HG02588 (cell line): Measurements from ENCODE around the gene RNF214.

ENCODE experiments used
- ATAC-seq: cut with Tn5 transposase; IDR thresholded peaks from one replicate; pipeline ENCODE4 v1.9.1; 2021; ENCODE audit warnings: mild to moderate bottlenecking, moderate library complexity; ENCODE audit not compliant: unreplicated experiment

RNF214 gene

DNA sequence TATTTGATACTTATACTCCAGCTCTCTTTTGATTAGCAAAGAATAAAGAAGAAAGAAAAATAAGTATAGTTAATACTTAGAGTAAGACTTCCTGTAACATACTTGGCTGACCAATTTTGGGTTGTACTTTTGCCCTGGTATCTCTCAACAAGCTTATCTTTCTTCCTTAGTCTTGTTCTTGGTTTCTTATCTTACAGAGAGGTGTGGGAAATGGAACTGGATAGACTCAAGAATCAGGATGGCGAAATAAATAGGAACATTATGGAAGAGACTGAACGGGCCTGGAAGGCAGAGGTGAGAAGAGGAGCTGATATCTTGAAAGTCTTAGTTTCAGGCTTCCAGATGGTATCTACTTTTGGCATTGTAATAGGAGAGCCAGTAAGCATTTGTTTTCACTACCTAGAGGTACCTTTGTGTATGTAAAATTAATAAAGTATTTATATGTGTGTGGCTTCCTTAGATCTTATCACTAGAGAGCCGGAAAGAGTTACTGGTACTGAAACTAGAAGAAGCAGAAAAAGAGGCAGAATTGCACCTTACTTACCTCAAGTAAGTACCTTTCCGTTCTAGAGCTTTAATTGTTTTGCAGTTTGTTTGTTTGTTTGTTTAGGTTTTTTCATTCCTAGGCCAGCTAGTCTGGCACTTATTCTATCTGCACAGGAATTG is 47.4 kb downstream of the RNF214 start:
- no peak for ATAC-seq

DNA sequence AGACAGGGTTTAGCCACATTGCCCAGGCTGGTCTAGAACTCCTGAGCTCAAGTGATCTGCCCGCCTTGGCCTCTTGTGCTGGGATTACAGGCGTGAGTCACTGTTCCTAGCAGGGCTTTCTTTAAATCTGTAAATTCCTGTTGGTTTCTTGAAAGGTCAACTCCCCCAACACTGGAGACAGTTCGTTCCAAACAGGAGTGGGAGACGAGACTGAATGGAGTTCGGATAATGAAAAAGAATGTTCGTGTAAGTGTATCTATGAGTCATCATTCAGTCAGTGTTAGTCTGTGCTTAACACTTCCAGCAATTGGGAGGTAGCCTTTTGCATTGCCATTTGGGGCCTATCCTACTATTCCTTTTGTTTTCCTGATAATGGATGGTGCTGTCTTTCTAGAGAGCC is 48.7 kb downstream of the RNF214 start:
- ATAC-seq: no peak

DNA sequence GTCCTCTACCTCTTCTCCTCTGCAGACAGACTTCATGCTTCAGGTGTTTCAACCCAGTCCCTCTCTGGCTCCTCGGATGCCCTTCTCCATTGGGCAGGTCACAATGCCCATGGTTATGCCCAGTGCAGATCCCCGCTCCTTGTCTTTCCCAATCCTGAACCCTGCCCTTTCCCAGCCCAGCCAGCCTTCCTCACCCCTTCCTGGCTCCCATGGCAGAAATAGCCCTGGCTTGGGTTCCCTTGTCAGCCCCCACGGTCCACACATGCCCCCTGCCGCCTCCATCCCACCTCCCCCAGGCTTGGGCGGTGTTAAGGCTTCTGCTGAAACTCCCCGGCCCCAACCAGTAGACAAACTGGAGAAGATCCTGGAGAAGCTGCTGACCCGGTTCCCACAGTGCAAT is 49.4 kb downstream of the RNF214 start:
- no peak for ATAC-seq

DNA sequence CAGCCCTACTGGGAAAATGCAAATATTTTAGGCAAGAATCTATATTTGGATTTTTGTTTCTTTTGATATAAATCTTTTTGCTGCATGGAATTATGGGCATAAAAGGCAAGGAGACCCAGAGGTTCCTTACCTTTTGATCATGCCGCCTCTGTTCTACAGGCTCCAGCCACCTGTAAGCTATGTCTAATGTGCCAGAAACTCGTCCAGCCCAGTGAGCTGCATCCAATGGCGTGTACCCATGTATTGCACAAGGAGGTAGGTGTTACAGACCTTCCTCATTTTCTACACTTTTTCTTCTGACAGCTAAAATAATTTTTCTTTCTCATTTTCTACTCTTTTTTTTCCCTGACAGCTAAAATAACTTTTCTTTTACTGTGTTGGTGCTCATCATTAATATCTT is 50.5 kb downstream of the RNF214 start:
- ATAC-seq: no peak

DNA sequence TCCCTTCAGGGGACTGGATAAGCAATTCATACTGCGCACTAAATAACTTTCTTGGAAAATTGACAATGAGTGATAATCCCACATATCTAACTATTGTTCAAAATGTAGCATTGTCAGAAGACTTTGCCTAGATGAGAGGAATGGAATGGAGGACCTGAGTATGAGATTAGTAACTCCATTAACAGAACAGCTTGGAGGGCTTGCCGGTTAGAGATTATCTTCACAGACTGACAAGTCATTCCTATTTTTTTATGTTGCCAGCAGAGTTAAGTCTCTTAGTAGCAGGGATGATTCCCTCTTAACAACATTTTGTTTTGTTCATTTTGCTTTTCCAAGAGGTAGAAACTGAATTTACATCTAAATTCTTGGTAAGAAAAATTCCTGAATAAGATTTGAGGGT is 51.6 kb downstream of the RNF214 start:
- no peak for ATAC-seq

DNA sequence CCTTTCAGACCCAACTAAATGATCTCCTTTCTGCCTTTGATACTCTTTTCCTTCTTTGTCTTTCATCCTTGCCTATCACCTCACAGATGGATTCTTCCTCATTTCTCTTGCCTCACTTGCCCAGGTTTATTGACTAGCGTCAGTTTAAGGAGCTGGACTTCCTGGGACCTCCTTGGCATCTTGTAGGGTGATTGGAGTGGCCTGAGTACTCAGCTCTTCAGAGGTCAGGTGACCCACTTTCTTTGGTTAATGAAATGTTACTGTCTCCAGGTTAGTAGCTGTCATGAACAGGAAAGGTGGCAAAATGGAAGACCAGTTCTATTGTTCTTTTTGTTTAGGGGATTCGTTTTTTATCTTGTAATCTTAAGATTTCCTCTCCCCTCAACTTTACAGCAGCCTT is 54.1 kb downstream of the RNF214 start:
- ATAC-seq: no peak

DNA sequence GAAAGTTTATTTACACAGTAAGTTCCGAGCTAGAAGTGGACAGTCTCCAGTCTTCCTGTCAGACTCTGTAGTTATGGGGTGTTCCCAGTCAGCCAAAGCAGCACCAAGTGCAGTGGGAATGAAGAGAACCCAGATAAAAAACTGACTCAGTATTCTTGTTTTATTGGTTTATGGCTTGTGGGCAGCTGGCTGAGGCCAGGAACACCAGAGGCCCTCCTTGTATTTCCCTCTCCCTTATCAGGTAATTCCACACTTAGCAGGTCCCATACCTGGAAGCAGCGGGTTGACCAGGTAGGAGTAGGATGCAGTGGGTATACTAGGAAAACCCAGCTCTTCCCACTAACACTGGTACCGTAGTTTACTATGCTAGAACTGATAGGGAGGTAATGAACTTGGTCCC is 55.2 kb downstream of the RNF214 start:
- no peak for ATAC-seq

DNA sequence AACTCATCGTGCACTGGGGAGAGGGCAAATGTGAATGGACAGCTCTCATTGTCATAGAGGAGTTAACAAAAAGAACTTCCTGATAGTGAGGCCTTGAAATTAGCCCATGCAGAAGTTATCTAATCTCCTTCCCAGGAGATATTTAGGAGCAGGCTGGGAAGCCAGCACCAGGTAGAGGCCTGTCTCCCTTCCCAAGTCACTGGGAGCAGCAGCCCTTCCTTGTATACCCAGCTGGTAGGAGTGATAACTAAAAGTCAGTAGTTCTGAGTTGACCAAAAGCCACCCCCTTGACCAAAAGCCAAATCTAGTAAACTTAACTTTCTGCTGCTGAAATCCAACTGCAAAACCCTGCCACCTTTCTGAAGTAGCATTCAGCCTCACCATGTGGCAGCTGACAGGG is 57.3 kb downstream of the RNF214 start:
- no peak for ATAC-seq

DNA sequence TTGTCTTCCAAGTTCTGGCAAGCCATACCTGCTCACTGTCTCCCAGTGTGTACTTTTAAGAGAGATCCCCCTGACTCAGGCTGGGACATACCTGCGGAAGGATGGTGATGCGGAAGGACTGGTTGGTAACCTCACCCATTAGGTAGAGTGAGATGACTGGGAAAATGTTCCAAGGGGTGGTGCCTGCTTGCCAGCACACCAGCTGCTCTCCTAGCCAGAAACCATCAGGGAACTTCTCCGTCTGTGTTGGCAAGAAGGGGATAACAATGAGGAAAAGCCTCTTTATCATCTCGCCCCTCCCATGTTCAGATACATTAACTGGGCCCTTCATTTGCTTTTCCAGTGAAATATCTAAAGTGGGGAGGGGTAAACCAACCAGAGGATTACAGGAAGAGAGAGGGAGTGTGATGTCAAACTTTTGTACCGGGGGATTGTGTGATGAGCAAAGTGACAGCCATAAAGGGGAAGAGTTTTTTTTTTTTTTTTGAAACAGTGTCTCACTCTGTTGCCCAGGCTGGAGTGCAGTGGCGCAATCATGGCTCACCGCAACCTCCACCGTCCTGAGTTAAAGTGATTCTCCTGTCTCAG is 58.4 kb downstream of the RNF214 start, which contains the start of gene BACE1-AS:
Gene BACE1-AS, plus strand, starts transcription at position 538 of the 588 bp plus-strand sequence.
- ATAC-seq: no peak

DNA sequence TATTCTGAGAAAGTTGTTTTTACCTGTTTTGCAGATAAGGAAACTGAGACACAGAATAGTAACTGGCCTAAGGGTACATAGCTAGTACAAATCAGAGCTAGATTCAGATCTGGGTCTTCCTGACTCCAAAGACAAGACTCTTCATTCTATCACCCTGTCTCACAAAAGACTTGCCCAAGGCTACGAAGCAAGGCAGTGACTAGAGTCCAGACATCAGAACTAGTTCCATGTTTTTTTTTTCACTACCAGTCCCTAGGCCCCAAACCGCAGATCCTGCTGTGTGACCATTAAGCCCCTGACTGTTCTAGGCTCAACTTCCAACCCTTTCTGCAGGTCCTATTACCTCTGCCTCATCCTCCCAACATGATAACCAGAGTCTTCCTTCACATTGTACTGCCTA is 60.1 kb downstream of the RNF214 start:
- ATAC-seq: no peak

DNA sequence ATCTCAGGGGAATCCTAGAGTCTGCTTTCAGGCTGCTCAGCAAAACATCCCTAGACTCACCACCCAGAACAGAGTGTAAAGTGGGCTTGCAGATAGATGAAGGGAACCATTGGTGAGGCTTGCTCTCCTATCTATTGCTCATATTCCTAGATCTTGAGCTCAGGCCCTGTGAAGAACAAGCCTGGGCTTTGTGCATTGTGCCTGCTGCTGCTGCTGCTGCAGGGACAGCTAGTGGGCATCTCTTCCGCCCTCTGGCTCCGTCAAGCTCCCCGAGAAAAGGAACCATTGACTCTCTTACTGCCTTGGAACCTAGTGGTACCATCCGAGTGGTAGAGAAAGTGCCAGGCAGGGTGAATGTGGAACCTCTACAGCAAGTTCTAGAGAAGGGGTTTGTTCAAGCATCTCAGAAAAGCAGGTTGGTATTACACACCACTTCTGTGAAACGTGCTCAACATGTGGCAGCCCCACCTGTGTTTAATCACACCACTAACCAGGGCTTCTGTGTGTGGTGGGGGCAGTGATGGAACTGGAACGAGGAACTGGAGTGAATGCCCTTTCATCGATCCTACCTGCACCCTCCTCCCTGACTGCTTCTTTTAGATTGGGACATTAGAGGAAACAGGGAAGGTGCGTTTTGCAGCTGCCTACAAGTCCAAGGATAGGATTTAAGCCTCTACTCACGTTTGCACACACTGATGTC is 63.1 kb downstream of the RNF214 start:
- ATAC-seq: no peak

DNA sequence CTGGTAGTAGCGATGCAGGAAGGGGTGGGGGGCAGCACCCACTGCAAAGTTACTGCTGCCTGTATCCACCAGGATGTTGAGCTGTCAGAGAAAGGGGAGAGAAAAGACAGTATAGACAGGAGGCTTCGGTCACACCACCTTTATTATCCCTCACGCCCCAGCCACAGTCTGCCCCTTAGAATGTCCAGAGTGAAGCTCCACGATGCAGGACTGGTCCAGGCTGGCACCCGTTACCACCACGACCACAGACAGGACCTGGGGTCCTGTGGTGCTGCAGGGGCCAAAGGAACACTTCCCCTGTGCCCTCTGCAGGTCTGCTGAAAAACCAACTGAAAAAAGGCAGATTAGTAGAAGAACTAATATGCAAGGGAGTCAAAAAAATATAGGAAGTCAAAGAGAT is 64.4 kb downstream of the RNF214 start:
- no peak for ATAC-seq

DNA sequence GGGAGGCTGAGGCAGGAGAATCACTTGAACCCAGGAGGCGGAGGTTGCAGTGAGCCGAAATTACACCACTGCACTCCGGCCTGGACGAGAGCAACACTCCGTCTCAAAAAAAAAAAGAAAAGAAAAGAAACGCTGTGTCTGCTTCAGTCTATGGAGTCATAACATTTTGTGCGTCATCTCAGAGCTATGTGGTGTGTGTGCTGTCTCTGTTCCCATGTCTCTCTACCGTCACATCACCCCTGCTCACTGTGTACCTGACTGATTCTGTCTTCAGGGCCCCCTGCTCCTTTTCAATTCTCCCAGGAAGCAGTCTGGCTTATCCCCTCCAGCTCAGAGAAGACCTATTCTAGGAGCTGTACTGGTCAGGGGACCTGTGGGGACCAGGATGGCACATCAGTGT is 65.7 kb downstream of the RNF214 start:
- no peak for ATAC-seq

DNA sequence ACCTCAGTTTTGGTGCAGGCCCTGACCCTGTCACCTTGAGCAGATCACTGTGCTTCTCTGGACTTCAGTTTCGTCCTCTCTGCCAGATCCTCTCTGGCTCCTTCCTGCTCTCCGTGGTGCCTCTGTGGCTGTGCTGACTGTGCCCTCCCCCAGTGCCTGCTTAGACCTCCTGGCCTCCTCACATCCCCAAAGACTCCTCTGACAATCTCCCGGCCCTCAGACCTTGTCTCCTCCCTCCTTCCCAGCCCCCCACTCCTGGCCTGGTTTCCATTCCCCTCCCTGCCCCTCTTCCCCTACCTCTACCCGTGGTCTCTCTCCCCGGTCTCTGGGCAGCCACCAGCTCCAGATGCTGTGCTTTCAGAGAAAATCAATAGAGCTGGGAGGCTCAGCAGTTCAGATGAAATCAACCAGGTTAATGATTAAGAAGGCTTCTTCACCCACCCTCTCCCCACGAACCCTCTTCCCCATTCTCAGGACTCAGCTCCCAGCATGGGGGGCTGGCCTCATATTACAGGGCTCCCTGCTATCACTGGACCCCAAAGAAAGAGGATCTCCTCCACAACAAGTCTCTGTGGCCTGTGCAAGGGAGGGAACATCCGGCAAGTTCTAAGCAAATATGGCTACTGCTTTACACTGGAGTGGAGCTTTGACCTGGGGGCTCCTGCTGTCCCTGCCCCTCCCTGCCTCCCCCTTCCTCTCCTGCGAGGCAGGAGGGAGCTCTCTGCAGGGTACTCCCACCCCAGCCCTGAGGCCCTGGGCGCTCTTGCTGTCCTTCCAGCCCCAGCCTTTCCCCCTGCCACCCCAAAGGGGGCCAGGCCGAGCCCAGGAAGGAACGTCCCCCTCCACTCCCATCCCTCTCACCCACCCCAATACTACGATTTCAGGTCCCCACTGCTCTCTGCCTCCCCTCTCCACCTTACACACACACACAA is 67.1 kb downstream of the RNF214 start:
- no peak for ATAC-seq

DNA sequence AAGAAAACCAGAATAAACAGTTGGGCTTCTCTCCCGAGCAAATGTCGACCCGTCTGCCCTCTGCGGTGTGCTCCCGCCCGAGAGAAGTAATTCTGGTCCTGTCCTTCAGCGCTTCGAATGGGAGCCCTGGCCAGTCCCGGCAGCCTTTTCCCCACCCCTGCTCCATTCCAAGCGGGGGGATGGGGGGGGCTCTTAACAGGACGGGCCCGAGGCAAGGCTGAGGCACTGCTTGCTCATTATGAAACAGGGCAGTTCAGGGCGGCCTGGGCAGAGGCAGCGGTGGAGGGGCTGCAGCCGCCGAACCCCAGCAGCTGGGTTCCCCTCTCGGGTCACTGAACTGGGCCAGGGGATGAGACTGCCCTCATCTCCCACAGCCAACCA is 67.8 kb downstream of the RNF214 start:
- ATAC-seq: no peak

DNA sequence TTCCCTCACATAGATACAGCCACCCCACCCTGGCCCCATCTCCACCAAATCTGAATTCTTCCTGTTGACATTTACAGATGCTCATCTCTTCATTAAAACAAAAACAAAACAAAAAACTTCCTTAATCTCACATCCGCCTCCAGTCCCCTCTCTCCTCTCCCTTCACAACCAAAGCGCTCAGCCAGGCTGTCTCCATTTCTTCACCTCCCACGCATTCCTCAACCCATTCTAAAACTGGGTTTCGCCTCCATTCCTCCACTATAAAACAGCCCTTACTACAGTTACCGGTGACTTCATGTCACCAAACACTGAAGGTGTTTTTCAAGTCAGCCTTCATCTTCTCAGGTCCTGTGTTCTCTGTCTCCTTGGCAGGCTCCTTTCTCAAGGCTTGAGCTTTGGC is 68.3 kb downstream of the RNF214 start:
- ATAC-seq: no peak

DNA sequence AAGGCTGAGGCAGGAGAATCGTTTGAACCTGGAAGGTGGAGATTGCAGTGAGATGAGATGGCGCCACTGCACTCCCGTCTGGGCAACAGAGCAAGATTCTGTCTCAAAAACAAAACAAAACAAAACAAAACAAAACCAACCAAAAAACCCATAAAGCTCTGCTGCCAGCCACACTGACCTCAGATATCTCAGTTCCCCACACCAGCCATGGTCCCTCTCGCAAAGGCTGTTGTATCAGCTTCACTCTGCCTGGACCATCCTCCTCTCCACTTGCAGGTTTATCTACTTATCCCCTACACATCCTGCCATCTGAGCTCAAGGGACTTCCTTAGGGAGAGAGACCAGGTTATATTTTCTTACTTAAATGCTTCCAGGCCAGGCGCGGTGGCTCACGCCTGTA is 69.8 kb downstream of the RNF214 start:
- ATAC-seq: no peak

DNA sequence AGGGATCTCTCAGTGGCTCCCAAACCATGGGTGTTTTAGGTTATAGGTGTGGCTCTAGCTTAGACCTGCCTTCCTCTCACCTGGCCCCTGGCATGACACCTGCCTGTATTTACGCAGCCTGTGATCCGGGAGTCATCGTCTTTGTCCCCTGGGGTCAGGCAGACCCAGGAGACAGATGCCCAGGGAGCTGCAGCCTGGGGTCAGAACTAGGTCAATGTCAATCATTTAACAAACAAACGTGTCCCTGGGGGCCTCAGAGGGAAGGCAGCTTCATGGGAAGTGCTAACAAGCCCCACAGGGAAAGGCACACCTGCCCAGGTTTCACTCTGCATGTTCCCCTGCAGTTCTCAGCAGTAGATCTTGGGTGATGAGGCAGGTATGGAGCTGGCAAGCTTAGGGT is 70.6 kb downstream of the RNF214 start:
- no peak for ATAC-seq

DNA sequence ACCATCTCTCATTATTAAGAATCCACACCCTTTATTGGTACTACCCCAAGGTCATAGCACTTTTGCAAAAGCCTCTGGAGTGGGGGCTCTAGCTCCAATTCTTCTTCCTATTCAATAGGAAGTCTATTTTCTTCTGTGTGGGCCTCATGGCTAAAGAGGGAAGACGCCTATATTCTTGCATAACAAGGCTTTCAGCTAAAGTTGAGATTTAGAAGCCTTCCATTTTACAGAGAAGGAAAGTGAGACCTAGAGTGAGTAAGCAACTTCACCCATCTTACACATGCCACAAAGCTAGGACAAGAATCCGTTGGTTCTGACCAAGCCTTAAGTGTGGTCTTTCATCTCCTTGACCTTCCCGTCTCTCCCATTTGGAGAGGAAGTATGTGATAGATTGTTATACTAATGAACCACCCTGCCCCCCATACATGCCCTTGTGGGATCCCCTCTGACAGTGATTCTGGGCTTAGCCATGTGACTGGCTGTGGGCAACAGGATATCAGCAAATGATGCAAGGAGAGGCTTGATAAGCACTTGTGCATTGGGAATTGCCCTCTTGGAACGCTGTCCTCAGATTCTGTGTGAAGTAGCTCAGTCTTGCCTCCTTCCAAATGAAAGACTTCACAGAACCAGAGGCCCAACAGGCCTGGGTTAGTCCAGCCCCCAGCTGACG is 71.3 kb downstream of the RNF214 start:
- no peak for ATAC-seq

DNA sequence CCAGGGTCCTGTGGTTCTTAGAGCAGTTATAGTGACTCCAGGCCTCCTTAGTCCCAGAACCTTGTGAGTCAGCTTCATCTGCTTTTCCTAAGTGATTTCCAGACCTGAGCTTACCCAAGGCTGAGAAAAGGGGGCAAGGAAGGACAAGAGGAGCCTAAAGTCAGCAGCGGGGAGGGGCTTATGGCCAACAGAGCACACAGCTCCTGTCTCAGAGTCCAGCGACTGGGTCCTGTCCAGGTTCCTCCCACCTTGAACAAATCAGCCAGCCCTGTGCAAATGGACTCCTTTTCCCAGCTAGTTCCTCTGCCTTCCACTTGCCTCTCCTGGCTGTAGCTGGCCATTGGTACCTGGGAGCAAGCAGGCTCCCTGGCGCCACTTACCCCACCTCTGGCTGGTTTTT is 72.7 kb downstream of the RNF214 start:
- no peak for ATAC-seq

DNA sequence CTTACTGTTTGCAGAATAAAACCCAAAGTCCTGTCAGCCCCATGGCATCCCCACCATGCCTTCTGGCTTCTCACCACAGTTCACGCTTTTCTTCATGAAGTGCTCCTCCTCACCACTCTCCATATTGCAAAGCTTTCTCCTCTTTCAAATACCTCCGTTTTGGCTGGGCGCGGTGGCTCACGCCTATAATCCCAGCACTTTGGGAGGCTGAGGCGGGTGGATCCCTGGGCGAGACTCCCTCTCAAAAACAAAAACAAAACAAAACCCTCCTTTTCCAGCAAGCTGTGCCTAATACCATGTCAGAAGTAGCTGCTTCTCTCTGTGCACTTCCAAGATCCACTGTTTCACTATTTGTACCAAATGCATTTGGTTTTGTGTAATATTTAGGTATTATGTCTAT is 76.8 kb downstream of the RNF214 start:
- no peak for ATAC-seq
